SK-N-SH treated with all-trans-retinoic acid at 6 μM for 48 hours (cell line): ENCODE results near the gene PDE7B.

Source experiments
- ATAC-seq: fragments of 200-7000 bp; cut with Tn5 transposase; 3 replicates; pipeline ENCODE4 v1.9.1; 2020; ENCODE audit warnings: mild to moderate bottlenecking, moderate library complexity
- ARNTL ChIP-seq: fragments of 450-650 bp; formaldehyde crosslinking; IDR thresholded peaks from 2 replicates; pipeline ENCODE4 v1.5.0; 2020; ENCODE audit warnings: low read depth, mild to moderate bottlenecking, moderate library complexity, borderline replicate concordance
- BACH2 ChIP-seq: fragments of 250-450 bp; sonication (Bioruptor Pico); IDR thresholded peaks from 2 replicates; pipeline ENCODE4 v1.9.0; 2021; ENCODE audit warnings: mild to moderate bottlenecking, borderline replicate concordance
- CSDC2 ChIP-seq: fragments of 250-450 bp; sonication (Bioruptor Pico); IDR thresholded peaks from 2 replicates; pipeline ENCODE4 v1.5.0; 2020; ENCODE audit warnings: mild to moderate bottlenecking, moderate library complexity
- ESRRG ChIP-seq: fragments of 250-450 bp; sonication (Bioruptor Pico); IDR thresholded peaks from 2 replicates; pipeline ENCODE4 v1.6.1; 2021; ENCODE audit warnings: mild to moderate bottlenecking
- GLIS3 ChIP-seq: fragments of 250-450 bp; sonication (Bioruptor Pico); IDR thresholded peaks from 2 replicates; pipeline ENCODE4 v1.5.0; 2020; ENCODE audit warnings: mild to moderate bottlenecking, moderate library complexity
- ISL1 ChIP-seq: fragments of 250-450 bp; sonication (Bioruptor Pico); IDR thresholded peaks from 2 replicates; pipeline ENCODE4 v2.1.2; 2022; ENCODE audit warnings: mild to moderate bottlenecking, moderate library complexity
- OSR1 ChIP-seq: fragments of 250-450 bp; sonication (Bioruptor Pico); IDR thresholded peaks from 2 replicates; pipeline ENCODE4 v1.8.0; 2022; ENCODE audit warnings: moderate library complexity, mild to moderate bottlenecking, inconsistent platforms
- PPARA ChIP-seq: fragments of 250-450 bp; sonication (Bioruptor Pico); IDR thresholded peaks from 2 replicates; pipeline ENCODE4 v1.5.0; 2020; ENCODE audit warnings: mild to moderate bottlenecking, borderline replicate concordance
- RARB ChIP-seq: fragments of 250-450 bp; sonication (Bioruptor Pico); IDR thresholded peaks from 2 replicates; pipeline ENCODE4 v1.8.0; 2021; ENCODE audit warnings: mild to moderate bottlenecking, moderate library complexity
- SNAI2 ChIP-seq: fragments of 250-450 bp; sonication (Bioruptor Pico); IDR thresholded peaks from 2 replicates; pipeline ENCODE4 v1.5.0; 2020; ENCODE audit warnings: mild to moderate bottlenecking, moderate library complexity
- TCF4 ChIP-seq: fragments of 250-450 bp; sonication (Bioruptor Pico); IDR thresholded peaks from 2 replicates; pipeline ENCODE4 v1.8.0; 2021; ENCODE audit warnings: mild to moderate bottlenecking, moderate library complexity, borderline replicate concordance
- TOX ChIP-seq: fragments of 250-450 bp; sonication (Bioruptor Pico); IDR thresholded peaks from 2 replicates; pipeline ENCODE4 v1.8.0; 2021; ENCODE audit warnings: mild to moderate bottlenecking, moderate library complexity, borderline replicate concordance
- TSHZ2 ChIP-seq: fragments of 250-450 bp; sonication (Bioruptor Pico); IDR thresholded peaks from 2 replicates; pipeline ENCODE4 v1.5.0; 2020; ENCODE audit warnings: mild to moderate bottlenecking, moderate library complexity
- ZC3H10 ChIP-seq: fragments of 250-450 bp; sonication (Bioruptor Pico); IDR thresholded peaks from 2 replicates; pipeline ENCODE4 v1.5.1; 2021; ENCODE audit warnings: mild to moderate bottlenecking, moderate library complexity
- ZFP3 ChIP-seq: fragments of 250-450 bp; sonication (Bioruptor Pico); IDR thresholded peaks from 2 replicates; pipeline ENCODE4 v1.5.0; 2020; ENCODE audit warnings: mild to moderate bottlenecking, moderate library complexity
- ZFP30 ChIP-seq: fragments of 450-650 bp; formaldehyde crosslinking; IDR thresholded peaks from 2 replicates; pipeline ENCODE4 v1.5.0; 2022; ENCODE audit warnings: mild to moderate bottlenecking, moderate library complexity
- ZNF565 ChIP-seq: fragments of 450-650 bp; formaldehyde crosslinking; conservative IDR thresholded peaks from 2 replicates; pipeline ENCODE4 v1.5.0; 2020; ENCODE audit warnings: low read depth, mild to moderate bottlenecking, moderate library complexity
- ZNF70 ChIP-seq: fragments of 450-650 bp; formaldehyde crosslinking; IDR thresholded peaks from 2 replicates; pipeline ENCODE4 v1.5.0; 2020; ENCODE audit warnings: mild to moderate bottlenecking, moderate library complexity
- ZNF8 ChIP-seq: fragments of 450-650 bp; formaldehyde crosslinking; IDR thresholded peaks from 2 replicates; pipeline ENCODE4 v1.5.0; 2020; ENCODE audit warnings: mild to moderate bottlenecking, moderate library complexity
- TF ChIP-seq, protein P1 (sequence below): fragments of 250-450 bp; sonication (Bioruptor Pico); IDR thresholded peaks from 2 replicates; pipeline ENCODE4 v1.5.1; 2020; ENCODE audit warnings: low read depth, mild to moderate bottlenecking, moderate library complexity
- TF ChIP-seq, protein P2 (sequence below): fragments of 250-450 bp; sonication (Bioruptor Pico); IDR thresholded peaks from 2 replicates; pipeline ENCODE4 v1.5.1; 2021; ENCODE audit warnings: mild to moderate bottlenecking, moderate library complexity
- TF ChIP-seq, protein P3 (sequence below): fragments of 250-450 bp; sonication (Bioruptor Pico); IDR thresholded peaks from 2 replicates; pipeline ENCODE4 v1.8.0; 2021; ENCODE audit warnings: low read depth, mild to moderate bottlenecking, moderate library complexity, borderline replicate concordance

PDE7B gene

DNA sequence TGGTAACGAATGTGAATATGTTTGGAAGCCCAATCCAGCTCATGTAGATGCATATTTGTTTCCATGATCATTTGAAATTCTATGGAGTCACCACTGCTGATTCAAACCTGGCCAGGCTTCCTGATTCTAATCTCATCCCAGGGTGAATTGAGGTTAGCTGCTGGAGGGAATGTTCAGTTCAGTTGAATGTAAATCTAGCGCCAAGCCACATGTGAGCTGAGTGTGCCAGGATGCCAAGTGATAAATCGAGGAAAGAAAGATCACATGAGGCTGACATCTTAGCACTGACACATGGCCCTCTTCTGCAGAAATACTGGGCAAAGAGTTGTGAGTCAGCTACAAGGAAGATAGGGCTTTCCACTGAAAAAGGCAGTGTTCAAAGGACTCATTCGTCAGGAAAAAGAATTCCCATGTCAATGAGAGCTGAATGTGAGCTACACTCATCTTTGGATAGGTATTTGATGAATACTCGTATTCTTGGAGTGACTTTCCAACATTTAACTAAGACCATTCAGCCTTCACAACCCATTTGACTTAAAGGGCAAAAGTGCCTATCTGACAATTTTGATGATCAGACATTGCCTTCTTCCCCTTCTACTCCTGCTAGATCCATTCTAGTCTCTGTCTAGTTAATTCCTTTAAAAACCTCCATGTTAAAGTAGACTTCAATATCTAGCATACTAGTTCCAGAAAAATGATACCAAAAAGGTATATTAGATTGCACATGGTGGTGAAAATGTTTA is 226.5 kb downstream of the PDE7B start:
- ATAC-seq: peak; percentile 90

DNA sequence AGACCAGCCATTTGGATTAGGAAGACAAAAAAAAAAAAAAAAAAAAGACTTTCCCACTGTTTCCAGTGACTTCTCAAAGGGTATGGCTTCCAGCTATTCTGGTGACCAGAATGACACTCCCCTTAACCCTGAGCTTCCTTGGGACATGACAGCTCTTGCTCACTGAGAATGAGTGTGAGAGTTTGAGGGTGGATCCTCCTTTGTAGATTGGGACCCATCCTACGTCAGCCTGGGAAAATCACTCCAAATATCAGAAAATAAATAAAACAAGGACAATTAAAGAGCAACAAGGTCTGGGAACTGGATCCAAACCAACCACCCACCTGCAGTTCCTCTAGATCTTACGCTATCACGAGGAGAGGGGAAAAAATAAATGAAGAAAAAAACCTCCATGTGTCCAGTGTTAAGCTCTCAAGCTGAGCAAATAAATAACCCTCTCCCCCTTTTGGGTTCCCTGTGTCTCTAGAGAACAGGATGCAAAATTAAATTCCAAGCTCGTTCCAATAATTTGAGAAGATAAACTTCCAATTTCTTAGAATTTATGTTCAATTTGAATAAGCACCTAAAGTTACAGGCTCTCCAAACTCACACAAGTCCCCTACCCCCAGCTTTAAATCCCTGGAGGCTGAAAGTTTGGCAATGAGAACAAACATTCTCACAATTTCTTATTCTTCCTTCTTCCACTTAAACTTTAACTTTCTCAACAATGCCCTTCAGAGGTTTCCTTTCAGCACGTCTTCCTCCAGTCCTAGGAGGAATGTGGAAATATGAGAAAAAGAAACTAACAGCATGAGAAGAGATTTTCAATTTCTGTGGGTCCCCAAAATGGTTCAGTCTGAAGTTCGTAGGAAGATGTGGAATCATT is 228.4 kb downstream of the PDE7B start:
- no peak for ATAC-seq
- no peak for TF ChIP-seq ARNTL (CRISPR knock-in tag)
- TF ChIP-seq, protein P1, sequence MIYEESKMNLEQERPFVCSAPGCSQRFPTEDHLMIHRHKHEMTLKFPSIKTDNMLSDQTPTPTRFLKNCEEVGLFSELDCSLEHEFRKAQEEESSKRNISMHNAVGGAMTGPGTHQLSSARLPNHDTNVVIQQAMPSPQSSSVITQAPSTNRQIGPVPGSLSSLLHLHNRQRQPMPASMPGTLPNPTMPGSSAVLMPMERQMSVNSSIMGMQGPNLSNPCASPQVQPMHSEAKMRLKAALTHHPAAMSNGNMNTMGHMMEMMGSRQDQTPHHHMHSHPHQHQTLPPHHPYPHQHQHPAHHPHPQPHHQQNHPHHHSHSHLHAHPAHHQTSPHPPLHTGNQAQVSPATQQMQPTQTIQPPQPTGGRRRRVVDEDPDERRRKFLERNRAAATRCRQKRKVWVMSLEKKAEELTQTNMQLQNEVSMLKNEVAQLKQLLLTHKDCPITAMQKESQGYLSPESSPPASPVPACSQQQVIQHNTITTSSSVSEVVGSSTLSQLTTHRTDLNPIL (CRISPR knock-in tag): no peak
- TF ChIP-seq ESRRG (CRISPR knock-in tag): no peak
- TF ChIP-seq ZNF70 (CRISPR knock-in tag): no peak
- no peak for TF ChIP-seq ZFP30 (CRISPR knock-in tag)
- TF ChIP-seq, protein P2, sequence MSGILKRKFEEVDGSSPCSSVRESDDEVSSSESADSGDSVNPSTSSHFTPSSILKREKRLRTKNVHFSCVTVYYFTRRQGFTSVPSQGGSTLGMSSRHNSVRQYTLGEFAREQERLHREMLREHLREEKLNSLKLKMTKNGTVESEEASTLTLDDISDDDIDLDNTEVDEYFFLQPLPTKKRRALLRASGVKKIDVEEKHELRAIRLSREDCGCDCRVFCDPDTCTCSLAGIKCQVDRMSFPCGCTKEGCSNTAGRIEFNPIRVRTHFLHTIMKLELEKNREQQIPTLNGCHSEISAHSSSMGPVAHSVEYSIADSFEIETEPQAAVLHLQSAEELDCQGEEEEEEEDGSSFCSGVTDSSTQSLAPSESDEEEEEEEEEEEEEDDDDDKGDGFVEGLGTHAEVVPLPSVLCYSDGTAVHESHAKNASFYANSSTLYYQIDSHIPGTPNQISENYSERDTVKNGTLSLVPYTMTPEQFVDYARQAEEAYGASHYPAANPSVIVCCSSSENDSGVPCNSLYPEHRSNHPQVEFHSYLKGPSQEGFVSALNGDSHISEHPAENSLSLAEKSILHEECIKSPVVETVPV (CRISPR knock-in tag): no peak
- no peak for TF ChIP-seq SNAI2 (CRISPR knock-in tag)
- TF ChIP-seq, protein P3, sequence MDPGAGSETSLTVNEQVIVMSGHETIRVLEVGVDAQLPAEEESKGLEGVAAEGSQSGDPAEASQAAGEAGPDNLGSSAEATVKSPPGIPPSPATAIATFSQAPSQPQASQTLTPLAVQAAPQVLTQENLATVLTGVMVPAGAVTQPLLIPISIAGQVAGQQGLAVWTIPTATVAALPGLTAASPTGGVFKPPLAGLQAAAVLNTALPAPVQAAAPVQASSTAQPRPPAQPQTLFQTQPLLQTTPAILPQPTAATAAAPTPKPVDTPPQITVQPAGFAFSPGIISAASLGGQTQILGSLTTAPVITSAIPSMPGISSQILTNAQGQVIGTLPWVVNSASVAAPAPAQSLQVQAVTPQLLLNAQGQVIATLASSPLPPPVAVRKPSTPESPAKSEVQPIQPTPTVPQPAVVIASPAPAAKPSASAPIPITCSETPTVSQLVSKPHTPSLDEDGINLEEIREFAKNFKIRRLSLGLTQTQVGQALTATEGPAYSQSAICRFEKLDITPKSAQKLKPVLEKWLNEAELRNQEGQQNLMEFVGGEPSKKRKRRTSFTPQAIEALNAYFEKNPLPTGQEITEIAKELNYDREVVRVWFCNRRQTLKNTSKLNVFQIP (CRISPR knock-in tag): no peak
- TF ChIP-seq ZNF565 (CRISPR knock-in tag): no peak
- TF ChIP-seq GLIS3: no peak
- no peak for TF ChIP-seq PPARA (CRISPR knock-in tag)
- no peak for TF ChIP-seq CSDC2
- no peak for TF ChIP-seq TCF4
- TF ChIP-seq ZFP3: no peak
- no peak for TF ChIP-seq TOX (CRISPR knock-in tag)
- TF ChIP-seq BACH2 (CRISPR knock-in tag): no peak
- TF ChIP-seq ZC3H10: no peak
- TF ChIP-seq ZNF8 (CRISPR knock-in tag): no peak
- TF ChIP-seq OSR1 (CRISPR knock-in tag): no peak
- no peak for TF ChIP-seq RARB (CRISPR knock-in tag)

More for the DNA sequence above, 226.5 kb downstream of the PDE7B start:
- TF ChIP-seq TSHZ2 (CRISPR knock-in tag) (peak; percentile 59; the same call in 1 of the 2 replicates), ZNF70 (CRISPR knock-in tag) (no peak), ZFP3 (0 out of 2 replicates have a peak, but pooled peaks have one; percentile 40), SNAI2 (CRISPR knock-in tag) (0 out of 2 replicates have a peak, but pooled peaks have one; percentile 21), RARB (CRISPR knock-in tag) (no peak), TCF4 (peak; percentile 15; the same call in 1 of the 2 replicates), ISL1 (CRISPR knock-in tag) (peak; percentile 27; the same call in 1 of the 2 replicates)
- TF ChIP-seq, protein P2 (CRISPR knock-in tag): no peak
